Suppressor macrophage treated with lipopolysaccharide for 4 hours (primary cell): ENCODE results near the gene VAT1L.
A peak's percentile ranks its signal among the peaks of the same experiment; 100 is the strongest.

Source experiments
- DNase-seq: peaks from one replicate; pipeline ENCODE4 v3.0.0-alpha.2; 2020

Gene VAT1L

DNA sequence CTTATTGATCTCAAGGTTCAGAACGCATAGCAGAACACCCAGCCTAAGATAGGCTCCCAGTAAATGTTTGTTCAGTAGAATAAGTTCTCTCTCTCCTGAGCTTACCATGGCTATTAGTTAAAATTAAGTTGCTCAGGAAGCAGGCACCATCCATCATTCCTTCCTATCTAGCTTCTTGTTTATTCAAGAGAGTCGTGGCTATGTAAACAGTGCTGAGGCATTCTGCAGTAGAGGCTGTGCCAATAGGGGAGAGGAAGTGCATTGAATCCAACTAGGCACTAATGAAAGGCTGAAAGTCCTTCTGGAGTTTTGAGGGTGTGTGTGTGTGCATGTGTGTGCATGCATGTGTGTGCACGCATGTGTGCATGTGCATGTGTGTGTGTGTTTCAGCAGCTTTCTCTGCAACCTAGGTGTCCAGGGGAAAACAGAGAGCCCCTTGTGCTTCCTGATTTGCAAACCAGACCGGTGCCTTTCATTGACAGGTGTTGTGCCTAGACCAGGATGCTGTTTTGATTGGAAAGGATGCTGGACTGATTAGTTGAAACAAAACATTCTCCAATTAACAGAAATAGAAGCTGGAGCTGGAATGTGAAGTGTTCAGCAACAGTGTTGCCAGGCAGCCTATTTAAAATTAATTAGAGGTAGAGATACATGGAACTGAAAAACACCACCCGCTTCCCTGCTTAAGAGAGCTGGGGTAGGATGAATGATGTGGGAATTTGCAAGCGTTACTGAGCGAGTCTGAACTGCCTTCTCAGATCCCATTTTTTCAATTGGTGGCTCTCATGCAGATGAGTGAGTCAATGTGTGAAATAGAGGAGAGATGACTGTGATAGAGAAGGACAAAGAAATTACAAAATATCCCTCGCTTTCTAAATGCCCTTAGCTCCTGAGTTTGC, 130.7 kb downstream of the VAT1L start:
- DNase-seq: no peak

DNA sequence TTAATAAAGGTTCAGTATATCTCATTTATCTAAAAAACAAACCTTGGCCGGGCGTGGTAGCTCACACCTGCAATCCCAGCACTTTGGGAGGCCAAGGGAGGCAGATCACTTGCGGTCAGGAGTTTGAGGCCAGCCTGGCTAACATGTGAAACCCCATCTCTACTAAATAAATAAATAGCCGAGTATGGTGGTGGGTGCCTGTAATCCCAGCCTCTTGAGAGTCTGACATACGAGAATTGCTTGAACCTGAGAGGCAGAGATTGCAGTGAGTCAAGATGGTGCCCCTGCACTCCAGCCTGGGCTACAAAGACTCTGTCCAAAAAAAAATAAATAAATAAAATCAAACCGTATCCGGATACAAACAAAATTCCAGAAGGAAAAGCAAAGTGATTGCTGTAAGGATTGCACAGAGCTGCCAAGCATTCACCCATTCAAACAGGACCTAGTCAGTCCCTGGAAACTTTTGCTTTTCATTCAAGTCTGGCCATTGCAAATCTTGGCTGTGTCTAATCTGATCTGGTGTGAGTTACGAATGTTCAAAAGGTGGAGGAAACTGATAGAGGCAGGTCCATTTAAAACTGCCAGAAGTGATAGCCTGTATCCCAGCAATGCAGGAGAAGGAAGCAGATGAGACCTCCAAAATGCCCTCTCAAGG, 131.5 kb downstream of the VAT1L start:
- no peak for DNase-seq

DNA sequence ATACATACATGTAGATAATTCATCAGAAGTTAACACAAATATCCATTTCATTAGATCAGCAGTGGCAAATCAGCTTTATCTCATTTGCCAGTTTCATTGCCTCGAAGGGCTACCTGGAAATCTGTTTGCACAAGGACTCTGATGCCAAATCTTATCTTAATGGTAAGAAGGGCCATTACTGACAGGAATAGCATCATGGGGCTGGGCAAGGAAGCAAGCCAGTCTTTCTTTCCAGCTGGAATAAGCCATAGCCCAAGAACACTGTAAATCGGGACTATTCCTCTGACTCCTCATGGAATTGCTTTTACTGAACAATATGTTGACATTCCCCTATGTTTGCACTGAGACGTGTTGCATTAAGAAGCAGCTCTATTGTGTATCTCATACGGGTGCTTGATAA, 132.6 kb downstream of the VAT1L start:
- DNase-seq: no peak

DNA sequence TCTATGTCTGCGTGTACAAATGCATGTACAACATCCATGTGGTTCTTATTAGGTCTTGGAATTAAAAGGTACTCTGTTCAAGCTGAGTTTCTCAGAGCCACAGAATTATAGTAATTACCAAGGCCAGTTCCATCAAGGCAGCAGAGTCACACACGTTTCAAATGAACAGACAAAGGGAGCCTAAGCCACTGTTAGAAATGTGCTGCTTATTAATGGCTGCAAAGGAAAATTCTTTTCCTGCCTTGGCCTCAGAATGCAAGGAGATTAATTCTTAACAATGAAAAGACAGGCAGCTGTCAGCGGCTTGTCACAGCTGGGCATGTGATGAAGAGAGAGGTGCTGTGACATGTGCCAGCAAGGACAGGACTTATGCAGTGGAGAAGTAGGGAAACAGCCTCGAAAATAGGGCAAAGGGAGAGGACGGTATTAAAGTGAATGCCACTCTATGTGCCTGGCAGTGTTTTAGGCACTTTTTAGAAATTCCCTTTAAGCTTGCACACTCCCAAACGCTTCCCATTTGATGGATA, 133.9 kb downstream of the VAT1L start:
- DNase-seq: no peak

DNA sequence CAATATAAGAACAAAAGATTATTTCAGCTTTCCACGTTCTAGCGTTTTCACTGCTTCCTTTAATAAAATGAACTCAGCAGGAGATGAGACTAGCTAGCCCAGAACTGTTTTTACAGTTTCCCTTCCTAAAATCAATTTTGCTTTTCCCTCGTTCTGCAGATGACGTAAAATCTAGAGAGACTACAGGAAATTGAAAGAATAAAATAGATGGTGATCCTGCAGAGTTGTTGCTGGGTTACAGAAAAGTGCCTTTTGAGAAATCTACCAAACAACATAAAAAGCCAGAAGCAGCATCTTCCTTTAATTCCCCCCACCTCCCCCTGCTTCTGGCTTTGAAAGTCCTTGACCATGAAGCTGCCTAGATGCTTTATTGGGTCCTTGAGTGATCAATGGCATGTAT, 137.2 kb downstream of the VAT1L start:
- no peak for DNase-seq

DNA sequence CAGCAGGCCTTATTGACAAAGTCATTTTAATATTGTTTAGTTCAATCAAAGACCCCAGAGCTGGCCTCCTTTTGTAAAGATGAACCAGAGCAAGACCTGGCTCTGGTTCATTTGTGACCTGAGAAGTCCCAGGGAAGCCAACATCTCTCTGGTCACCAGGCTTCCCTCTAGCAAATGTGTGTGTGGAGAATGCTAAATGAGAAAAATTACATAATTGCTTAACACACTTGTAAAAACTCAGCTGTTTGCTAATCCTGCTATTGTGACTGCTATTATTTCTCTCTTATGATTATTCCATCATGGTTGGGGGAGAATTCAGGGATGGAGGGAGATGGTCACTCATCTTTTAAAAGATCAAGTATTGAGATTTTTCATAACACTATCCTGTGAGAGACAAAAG, 139.7 kb downstream of the VAT1L start:
- DNase-seq: no peak

DNA sequence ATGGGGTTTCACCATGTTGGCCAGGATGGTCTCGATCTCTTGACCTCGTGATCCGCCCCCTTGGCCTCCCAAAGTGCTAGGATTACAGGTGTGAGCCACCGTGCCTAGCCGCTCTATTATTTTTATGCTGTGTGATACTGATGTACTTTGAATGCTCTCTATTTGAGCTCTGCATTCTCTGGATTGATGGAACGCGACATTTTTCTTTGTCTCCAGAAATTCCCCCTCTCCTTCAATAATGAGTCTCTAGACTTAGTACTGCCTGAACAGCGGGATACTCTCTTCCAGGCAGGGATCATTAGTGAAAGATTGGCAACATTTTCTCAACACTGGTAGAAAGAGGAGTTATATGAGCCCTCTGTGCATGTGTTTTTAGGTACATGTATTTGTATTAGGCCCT, 140.6 kb downstream of the VAT1L start:
- DNase-seq: no peak

DNA sequence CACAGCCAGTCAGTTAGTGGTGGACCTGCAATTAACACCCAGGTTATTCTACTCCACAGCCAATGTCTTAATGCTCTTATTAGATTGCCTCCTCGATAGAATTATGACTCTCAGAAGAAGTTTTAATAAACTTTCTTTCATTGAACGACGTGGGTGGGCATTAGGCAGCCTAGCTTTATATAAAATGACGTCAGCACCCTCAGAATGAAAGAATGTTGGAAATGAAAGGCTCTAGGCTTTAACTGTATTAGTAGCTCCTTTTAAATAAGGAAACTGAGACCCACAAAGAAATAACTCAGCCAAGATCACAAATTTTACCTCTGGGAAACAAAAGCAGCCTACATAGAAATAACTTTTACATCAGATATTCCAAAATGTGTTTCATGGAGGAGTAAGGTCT, 142.7 kb downstream of the VAT1L start:
- no peak for DNase-seq

DNA sequence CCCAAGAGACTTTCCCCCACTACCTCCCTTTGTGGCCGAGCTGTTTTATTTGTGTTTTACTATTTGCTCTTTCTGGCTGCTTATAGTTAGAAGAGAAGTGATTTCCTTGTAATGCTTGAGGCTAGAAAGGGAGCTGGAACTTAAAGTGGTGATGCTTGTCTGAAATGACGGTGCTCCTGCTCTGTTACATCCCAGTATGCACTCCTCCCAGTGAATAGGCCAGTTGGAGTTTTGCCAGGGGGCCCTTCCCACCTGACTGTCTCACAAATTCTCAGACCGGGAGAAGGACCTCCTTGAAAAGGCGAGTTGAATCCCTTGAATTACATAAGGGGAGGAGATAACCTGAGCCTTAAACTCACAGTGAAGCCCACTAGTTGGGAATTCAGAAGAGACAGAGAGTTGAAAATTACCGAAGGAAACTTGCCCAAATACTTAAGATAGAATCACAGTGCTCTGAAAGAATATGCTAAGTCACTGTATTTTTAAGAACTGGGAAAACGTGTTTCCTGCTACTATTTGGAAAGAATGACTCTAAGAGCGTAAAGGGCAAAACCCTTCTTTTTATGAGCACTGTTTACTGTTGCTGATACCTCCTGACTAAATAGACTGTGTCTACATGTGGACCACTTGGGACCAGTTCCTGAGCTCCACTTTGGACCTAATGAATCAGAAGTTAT, 149.2 kb downstream of the VAT1L start:
- DNase-seq: no peak

DNA sequence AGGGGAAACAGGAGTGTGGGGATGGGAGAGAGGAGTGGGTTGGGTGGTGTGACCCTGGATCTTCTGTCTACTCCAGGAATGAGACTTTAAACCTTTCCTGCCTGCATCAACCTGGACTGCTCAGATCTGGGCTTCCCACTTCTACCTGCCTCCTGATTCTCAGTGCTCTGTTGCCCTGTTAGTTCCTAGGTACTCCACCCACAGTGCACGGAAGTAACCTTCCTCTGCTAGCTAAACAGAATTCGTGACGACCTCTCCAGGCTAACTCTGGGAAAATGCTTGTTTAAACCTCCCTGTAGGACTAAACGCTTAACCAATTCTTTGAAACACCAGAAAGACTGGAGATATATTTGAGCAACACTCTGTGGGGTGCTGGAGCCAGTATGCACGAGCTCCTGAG, 150.5 kb downstream of the VAT1L start:
- no peak for DNase-seq

DNA sequence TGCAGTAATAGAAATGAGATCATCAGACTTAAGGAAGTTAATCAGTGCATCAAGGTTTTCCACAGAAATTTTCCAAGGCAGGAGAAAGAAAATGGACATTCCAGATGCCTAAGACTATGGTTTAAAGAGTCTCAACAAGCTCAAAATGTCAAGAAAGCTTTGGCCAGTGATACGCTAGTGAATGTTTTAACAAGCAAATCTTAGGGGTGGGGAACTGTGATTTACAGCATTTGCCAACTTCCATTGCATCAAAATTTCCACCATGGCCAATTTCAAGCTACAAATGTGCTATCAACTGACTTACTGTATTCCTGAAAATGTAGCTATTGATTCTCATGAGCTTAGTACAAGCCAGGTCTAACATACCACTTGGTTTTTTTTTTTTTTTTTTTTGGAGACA, 151.6 kb downstream of the VAT1L start:
- DNase-seq: no peak

DNA sequence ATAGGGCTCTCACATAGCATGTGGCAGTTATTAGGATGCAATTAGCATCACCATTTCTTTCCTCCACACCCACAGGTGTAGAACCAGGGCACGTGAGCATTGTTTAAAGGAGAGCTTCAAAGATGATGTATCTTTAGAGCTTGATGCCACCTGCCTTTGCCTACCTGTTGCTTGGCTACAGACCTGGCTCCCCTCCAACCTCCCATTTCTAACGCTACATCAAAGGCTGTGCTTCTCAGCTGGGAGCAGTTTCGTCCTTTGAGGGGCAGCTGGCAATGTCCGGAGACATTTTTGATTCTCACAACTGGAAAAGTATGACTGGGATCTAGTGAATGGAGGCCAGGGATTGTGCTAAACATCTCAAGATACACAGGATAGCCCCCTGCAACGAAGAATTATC, 155.4 kb downstream of the VAT1L start:
- DNase-seq: no peak

DNA sequence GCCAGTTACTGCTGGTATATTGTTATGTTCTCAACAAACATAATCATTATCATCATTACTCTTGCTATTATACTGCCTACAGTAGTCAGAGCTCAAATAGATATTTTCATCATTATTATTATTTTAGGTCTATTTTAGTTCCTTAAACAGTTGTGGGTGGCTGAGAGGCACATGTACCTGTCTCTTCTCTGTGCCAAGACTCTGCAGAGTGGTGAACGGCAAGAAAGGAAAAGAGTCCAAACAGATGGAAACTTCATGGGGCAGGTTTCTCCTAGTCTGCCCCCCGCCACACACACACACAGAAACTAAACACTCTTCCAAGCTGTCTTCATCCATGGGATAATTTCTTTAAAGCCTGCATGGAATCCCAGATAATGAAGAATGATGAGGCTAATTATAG, 156.3 kb downstream of the VAT1L start:
- no peak for DNase-seq

DNA sequence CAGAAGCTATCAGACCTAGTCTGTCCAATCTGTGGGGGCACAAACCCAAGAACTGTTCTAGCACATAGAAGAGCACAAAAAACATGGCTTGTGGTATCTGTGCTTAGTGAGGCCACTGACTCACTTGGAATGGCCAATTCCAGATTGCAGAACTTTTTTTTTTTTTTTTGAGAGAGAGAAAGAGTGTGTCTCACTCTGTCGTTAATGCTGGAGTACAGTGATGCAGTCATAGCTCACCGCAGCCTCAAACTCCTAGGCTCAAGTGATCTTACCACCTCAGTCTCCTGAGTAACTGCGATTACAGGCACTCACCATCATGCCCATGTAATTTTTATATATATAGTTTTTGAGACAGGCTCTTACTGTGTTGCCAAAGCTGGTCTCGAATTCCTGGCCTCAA, 156.8 kb downstream of the VAT1L start:
- DNase-seq: no peak

DNA sequence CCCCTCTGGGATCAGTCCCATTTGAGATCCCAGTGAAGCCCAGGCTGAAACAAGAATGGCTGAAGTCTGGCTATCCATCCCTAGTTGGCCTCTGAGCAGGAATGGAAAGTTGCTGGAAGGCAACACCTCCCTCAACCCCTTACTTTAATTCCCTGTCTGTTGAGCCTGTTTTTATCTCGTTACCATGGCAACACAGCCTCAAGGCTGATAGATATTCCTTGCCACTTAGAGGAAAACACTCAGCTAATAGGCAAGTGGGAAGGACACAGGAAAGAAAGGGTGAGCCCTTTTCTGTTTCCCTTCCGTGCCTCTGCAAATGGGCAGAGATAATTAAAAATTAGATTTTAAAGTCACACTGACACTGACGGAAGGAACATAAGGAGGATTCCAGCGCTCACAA, 158.5 kb downstream of the VAT1L start:
- DNase-seq: no peak

DNA sequence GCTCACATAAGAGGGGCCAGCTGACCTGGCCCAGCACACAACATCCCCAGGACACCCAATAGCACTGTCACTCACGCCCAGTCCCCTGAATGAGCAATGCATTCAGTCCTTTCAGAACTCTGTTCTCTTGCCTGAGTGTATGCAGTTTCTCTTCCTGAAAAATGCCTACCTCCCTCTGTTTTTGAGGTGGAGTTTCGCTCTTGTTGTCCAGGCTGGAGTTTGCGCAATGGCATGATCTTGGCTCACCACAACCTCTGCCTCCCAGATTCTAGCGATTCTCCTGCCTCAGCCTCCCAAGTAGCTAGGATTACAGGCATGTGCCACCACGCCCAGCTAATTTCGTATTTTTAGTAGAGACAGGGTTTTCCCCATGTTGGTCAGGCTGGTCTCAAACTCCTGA, 159.2 kb downstream of the VAT1L start:
- DNase-seq: peak; percentile 43

DNA sequence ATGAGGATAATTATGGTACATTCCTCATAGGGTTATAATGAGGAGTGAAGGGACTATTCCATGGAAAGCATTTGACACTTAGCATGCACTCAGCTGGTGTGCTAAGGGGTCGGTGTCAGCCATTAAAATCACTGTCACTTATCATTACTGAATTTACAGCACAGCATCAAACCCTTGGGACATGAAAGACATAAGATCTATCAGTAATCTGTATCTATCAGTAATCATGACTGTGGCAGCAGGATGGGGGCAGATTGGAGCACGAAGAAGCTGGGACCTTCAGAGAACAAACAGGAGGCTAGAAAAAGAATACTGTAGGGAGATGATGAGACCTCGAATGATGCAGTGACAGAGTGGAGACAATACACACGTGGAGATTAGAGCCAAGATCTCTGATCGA, 160.5 kb downstream of the VAT1L start:
- DNase-seq: no peak

DNA sequence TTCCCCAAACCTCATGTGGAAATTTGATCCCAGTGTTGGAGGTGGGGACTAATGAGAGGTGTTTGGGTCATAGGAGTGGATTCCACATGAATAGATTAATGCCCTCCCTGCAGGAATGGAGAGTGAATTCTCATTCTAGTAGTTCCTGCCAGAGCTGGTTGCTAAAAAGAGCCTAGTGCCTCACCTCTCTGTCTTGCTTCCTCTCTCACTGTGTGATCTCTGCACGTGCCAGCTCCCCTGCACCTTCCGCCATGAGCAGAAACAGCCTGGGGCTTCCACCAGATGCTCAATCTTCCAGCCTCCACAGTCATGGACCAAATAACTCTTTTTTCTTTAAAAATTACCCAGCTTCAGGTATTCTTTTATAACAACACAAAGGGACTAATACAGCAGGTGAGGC, 161.1 kb downstream of the VAT1L start:
- DNase-seq: no peak

DNA sequence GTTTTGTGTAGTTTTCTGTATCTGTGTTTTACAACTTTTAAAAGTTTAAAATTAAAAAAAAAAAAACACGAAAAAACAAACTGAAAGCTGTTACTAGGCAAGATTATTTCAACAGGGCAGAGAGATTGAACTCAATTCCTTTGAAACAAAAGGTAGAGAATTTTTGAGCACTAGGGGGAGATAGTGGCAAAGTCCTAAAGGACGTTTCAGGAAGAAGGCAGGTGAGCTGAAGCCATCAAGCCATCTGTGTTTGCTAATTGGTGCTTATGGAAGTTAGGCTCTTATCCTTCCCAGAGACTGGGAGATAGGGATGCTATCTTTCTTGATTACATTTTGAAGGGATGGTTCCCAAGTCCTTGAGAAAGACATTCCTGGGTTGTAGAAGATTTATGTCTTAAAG, 163.4 kb downstream of the VAT1L start:
- DNase-seq: no peak

DNA sequence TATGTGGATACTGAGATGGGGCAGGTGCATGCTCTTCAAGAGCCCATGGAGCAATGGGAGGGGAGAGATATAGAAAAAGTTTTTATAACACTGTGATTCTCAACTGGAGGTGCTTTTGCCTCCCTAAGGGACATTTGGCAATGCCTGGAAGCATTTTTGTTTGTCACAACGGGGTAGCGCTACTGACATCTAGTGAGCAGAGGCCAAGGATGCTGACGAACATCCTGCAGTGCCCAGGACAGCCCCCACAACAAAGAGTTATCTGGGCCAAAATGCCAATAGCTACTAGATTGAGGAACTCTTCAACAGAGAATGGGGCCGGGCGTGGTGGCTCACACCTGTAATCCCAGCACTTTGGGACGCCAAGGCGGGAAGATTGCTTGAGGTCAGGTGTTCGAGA, 166.8 kb downstream of the VAT1L start:
- DNase-seq: no peak

DNA sequence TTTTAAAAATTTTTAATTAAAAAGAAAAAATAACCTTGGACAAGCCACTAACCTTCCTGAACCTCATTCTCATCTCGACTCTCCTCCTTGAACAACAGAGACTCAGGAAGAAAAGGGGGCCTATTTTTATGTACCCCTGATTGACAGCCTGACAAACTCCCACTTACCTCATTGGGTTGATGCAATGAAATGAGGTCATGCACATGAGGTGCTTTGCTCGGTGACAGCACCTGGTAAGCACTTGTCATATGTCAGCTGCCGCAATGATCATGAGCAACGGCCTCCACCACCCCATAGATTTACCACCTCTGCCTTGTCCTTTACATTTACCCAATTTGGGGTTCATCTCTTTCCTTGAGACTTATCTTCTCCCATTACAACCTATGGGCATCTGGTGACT, 167.9 kb downstream of the VAT1L start:
- no peak for DNase-seq

DNA sequence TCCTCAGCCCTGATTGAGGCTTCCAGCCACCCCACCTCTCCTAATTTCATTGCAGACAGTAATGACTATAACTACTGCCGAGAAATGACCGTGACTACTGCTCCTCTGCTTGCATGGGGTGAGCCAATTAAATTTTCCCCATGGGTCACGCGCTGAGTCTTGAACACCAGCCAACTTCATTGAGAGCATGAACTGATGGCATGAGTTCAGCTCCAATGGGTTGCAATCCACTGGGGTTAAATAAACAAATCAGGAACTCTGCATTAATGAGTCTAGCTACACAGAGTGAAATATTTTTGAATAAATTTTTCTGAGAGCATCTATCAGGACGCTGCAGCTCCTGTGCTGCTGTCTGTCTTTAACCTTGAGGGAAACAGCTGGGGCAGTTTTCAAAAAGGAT, 172.4 kb downstream of the VAT1L start:
- DNase-seq: no peak

DNA sequence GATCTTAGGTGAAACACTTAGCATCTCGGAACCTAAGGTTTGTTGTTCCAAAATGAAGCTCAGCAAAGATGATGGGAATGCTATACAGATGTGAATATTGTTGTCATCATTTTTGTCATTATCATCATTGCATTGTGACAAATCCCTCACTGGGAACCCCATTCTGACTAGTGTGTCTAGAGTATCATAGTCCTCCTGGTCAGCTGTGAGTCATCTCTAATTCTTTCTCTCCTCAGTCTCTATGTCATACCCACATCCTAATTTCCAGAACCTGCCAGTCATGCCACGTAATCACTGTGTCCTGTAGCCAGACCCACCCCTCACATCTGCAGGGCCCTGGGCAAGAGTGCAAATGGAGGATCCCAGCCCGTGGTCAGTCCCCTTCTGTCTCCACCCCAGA, 173.4 kb downstream of the VAT1L start:
- DNase-seq: no peak

DNA sequence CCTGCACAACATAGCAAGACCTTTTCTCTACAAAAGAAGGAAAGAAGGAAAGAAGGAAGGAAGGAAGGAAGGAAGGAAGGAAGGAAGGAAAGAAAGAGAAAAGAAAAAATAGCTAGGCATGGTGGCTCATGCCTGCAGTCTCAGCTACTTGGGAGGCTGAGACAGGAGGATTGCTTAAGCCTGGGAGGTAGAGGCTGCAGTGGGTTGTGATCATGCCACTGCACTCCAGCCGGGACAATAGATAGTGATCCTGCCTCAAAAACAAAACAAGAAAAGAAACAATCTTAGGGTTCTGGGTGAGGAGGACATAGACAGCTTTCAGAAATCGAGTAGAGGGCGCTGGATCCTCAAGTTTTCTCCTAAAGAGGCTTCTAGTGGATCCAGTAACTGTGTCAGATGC, 174.3 kb downstream of the VAT1L start:
- DNase-seq: no peak
